HepG2 (cell line): Measurements from ENCODE around the gene PGRMC1. TPM values are rescaled to one million over a fixed set of nuclear protein-coding genes. Genes with fewer than 3 reads are reported as not detected.

ENCODE experiments used
- ATAC-seq: fragments of 200-7000 bp; cut with Tn5 transposase; 3 replicates; pipeline ENCODE4 v1.9.1; 2020; ENCODE audit warnings: mild to moderate bottlenecking, moderate library complexity
- BruUV-seq: library from RNA; stranded (reverse); fragments of 400-500 nt; replicated peaks from 2 replicates; lab custom pipeline; 2021; lab: Mats Ljungman, UMichigan
- CTCF ChIA-PET: fragments of 300-600 bp; formaldehyde crosslinking; extraction: SDS; loops from one replicate; lab custom pipeline; 2021; ENCODE audit warnings: low total read pairs, inconsistent platforms, low intra/inter-chr PET ratio; lab: Yijun Ruan, JAX
- POLR2A ChIA-PET: fragments of 350-600 bp; sonication (Branson Sonifier 250); formaldehyde crosslinking; loops from one replicate; lab custom pipeline; 2020; ENCODE audit warnings: antibody characterized with exemption, inconsistent platforms; lab: Yijun Ruan, JAX
- DNase-seq: peaks from one replicate; pipeline ENCODE4 v3.0.0-alpha.2; 2015; ENCODE audit warnings: low spot score
- FAIRE-seq: peaks from 3 replicates; lab custom pipeline; 2011; peaks lifted over from hg19 to GRCh38; lab: Jason Lieb, UNC
- H2AFZ ChIP-seq: one replicate; pipeline ENCODE4 v1.6.1; 2011; ENCODE audit warnings: low read length, inconsistent platforms
- H3K27ac ChIP-seq: fragments of 300-600 bp; 3 replicates; pipeline ENCODE4 v1.8.0; 2011; ENCODE audit warnings: mixed run types, mild to moderate bottlenecking, mixed read lengths, low read length, inconsistent platforms; ENCODE audit not compliant: insufficient read depth; ENCODE audit errors: extremely low read length
- H3K27me3 ChIP-seq, 2 experiments: fragments of 200-600 bp in 1 of 2; 2 replicates in 1 of 2; 3 replicates in 1 of 2; pipeline versions ENCODE4 v1.6.0 to v1.8.0; 2011; ENCODE audit warnings: low read length in 2 of 2, mild to moderate bottlenecking in 2 of 2, moderate library complexity in 2 of 2, inconsistent platforms in 1 of 2; ENCODE audit not compliant: insufficient read depth in 2 of 2, control insufficient read depth in 1 of 2
- H3K36me3 ChIP-seq, 2 experiments: fragments of 200-600 bp in 1 of 2; replicated peaks in 1 of 2; 2 replicates in 1 of 2; 3 replicates in 1 of 2; pipeline versions ENCODE4 v1.5.1 to v1.8.0; 2011; ENCODE audit warnings: low read length in 2 of 2, inconsistent platforms in 1 of 2; ENCODE audit not compliant: insufficient read depth in 2 of 2, control insufficient read depth in 1 of 2
- H3K4me1 ChIP-seq: 2 replicates; pipeline ENCODE4 v1.5.1; 2012; ENCODE audit warnings: low read length, inconsistent platforms; ENCODE audit not compliant: insufficient read depth
- H3K4me2 ChIP-seq: 2 replicates; pipeline ENCODE4 v1.6.0; 2011; ENCODE audit warnings: low read depth, low read length, inconsistent platforms
- H3K4me3 ChIP-seq, 3 experiments: fragments of 200-600 bp in 1 of 3; sonication (generic), shearing (Covaris generic) in 1 of 3; replicated peaks in 1 of 3; 2 replicates each; pipeline ENCODE4 v1.5.1; 2011 to 2016; ENCODE audit warnings: low read length in 3 of 3, inconsistent platforms in 2 of 3, low read depth in 2 of 3, mild to moderate bottlenecking in 2 of 3, control low read depth in 1 of 3, mixed read lengths in 1 of 3; ENCODE audit not compliant: insufficient read depth in 1 of 3
- H3K79me2 ChIP-seq: one replicate; pipeline ENCODE4 v1.6.1; 2011; ENCODE audit warnings: low read length, inconsistent platforms; ENCODE audit not compliant: insufficient read depth
- H3K9ac ChIP-seq: 2 replicates; pipeline ENCODE4 v1.6.0; 2011; ENCODE audit warnings: mild to moderate bottlenecking, low read depth, low read length, inconsistent platforms; ENCODE audit not compliant: insufficient read depth
- H3K9me3 ChIP-seq: 2 replicates; pipeline ENCODE4 v1.5.1; 2012; ENCODE audit warnings: mild to moderate bottlenecking, low read length
- H4K20me1 ChIP-seq: 2 replicates; pipeline ENCODE4 v1.6.0; 2011; ENCODE audit warnings: inconsistent platforms, mild to moderate bottlenecking, low read length, moderate library complexity; ENCODE audit not compliant: insufficient read depth
- CCAR2 ChIP-seq: fragments of 200-400 bp; formaldehyde crosslinking; optimal IDR thresholded peaks from 2 replicates; pipeline ENCODE3; 2018; ENCODE audit warnings: low read depth, mild to moderate bottlenecking, low read length, moderate library complexity
- CEBPB ChIP-seq: IDR thresholded peaks from 2 replicates; pipeline ENCODE4 v1.6.1; 2011; ENCODE audit warnings: low read depth, low read length, improper control_type of control experiment, borderline replicate concordance
- DNMT1 ChIP-seq: sonication (generic); formaldehyde crosslinking; IDR thresholded peaks from 2 replicates; pipeline ENCODE4 v1.5.1; 2020; ENCODE audit warnings: mild to moderate bottlenecking, missing genetic modification reagents
- ELF4 ChIP-seq: sonication (generic); formaldehyde crosslinking; IDR thresholded peaks from 2 replicates; pipeline ENCODE4 v1.5.0; 2020; ENCODE audit warnings: missing genetic modification reagents, mild to moderate bottlenecking, moderate library complexity, borderline replicate concordance
- ETS1 ChIP-seq: sonication (generic); formaldehyde crosslinking; IDR thresholded peaks from 2 replicates; pipeline ENCODE4 v1.4.0; 2020; ENCODE audit warnings: missing genetic modification reagents
- FOSL2 ChIP-seq: sonication (generic); formaldehyde crosslinking; IDR thresholded peaks from 2 replicates; pipeline ENCODE4 v1.4.0; 2020; ENCODE audit warnings: missing genetic modification reagents
- HIVEP1 ChIP-seq: sonication (generic); formaldehyde crosslinking; IDR thresholded peaks from 2 replicates; pipeline ENCODE4 v1.4.0; 2020; ENCODE audit warnings: mild to moderate bottlenecking, missing genetic modification reagents
- IKZF1 ChIP-seq: fragments of 450-650 bp; IDR thresholded peaks from 2 replicates; pipeline ENCODE4 v1.7.1; 2016
- POLR2AphosphoS2 ChIP-seq: IDR thresholded peaks from 2 replicates; pipeline ENCODE4 v1.6.1; 2011; ENCODE audit warnings: low read depth, low read length, improper control_type of control experiment
- RORA ChIP-seq: sonication (generic); formaldehyde crosslinking; IDR thresholded peaks from 2 replicates; pipeline ENCODE4 v1.5.0; 2020; ENCODE audit warnings: mild to moderate bottlenecking, missing genetic modification reagents, moderate library complexity
- SAFB2 ChIP-seq: sonication (generic); formaldehyde crosslinking; IDR thresholded peaks from 2 replicates; pipeline ENCODE4 v1.5.1; 2020; ENCODE audit warnings: missing genetic modification reagents, low read depth, mild to moderate bottlenecking, borderline replicate concordance
- STAT5B ChIP-seq: sonication (generic); formaldehyde crosslinking; IDR thresholded peaks from 2 replicates; pipeline ENCODE4 v1.4.0; 2020; ENCODE audit warnings: missing genetic modification reagents
- ZNF260 ChIP-seq: sonication (generic); formaldehyde crosslinking; IDR thresholded peaks from 2 replicates; pipeline ENCODE4 v1.4.0; 2020; ENCODE audit warnings: missing genetic modification reagents, low read depth, mild to moderate bottlenecking, borderline replicate concordance
- ZNF275 ChIP-seq: sonication (generic); formaldehyde crosslinking; IDR thresholded peaks from 2 replicates; pipeline ENCODE4 v1.8.0; 2022; ENCODE audit warnings: missing genetic modification reagents, mild to moderate bottlenecking, inconsistent platforms, borderline replicate concordance
- ZNF766 ChIP-seq: sonication (generic); formaldehyde crosslinking; IDR thresholded peaks from 2 replicates; pipeline ENCODE4 v1.5.0; 2020; ENCODE audit warnings: missing genetic modification reagents, borderline replicate concordance
- ZNF839 ChIP-seq: sonication (generic); formaldehyde crosslinking; IDR thresholded peaks from 2 replicates; pipeline ENCODE4 v1.4.0; 2020; ENCODE audit warnings: missing genetic modification reagents, mild to moderate bottlenecking, borderline replicate concordance
- ZNF878 ChIP-seq: sonication (generic); formaldehyde crosslinking; IDR thresholded peaks from 2 replicates; pipeline ENCODE4 v1.8.1; 2023; ENCODE audit warnings: mild to moderate bottlenecking, missing genetic modification reagents, moderate library complexity
- ZNF891 ChIP-seq: sonication (generic); formaldehyde crosslinking; IDR thresholded peaks from 2 replicates; pipeline ENCODE4 v1.5.0; 2020; ENCODE audit warnings: mild to moderate bottlenecking, missing genetic modification reagents
- ZSCAN25 ChIP-seq: sonication (generic); formaldehyde crosslinking; IDR thresholded peaks from 2 replicates; pipeline ENCODE4 v1.8.0; 2022; ENCODE audit warnings: mild to moderate bottlenecking, missing genetic modification reagents
- in situ Hi-C: cut with HindIII; loops from 2 replicates; pipeline ENCODE4 v1.10.0; 2017; ENCODE audit warnings: low pct_unique_long_range_greater_than_20kb; ENCODE audit not compliant: extremely low pct_ligation_motif_present
- intact Hi-C: fragments of 100-400 bp; cut with micrococcal nuclease; formaldehyde crosslinking; loops from one replicate; pipeline ENCODE4 v1.10.0; 2022; ENCODE audit not compliant: unreplicated experiment
- polyA plus RNA-seq, 8 experiments: library from polyadenylated mRNA; depleted of rRNA in 3 of 8; stranded (reverse) in 7 of 8; unstranded in 1 of 8; fragments of >200 nt; fragmentation: Illumina TruSeq in 4 of 8; extraction: Trizol in 4 of 8; gene quantifications; 2 replicates each; pipeline versions ENCODE4 v1.2.1 to v1.2.3, GENCODE V29; 2011 to 2016; ENCODE audit warnings: low read depth in 4 of 8, missing spikeins in 1 of 8, mixed read lengths in 1 of 8; ENCODE audit not compliant: insufficient read depth in 1 of 8
- total RNA-seq, 5 experiments: library from RNA; depleted of rRNA; stranded (reverse); fragments of >200 nt; fragmentation: Illumina TruSeq; extraction: Trizol; gene quantifications; 2 replicates each; pipeline ENCODE4 v1.2.3, GENCODE V29; 2016; ENCODE audit warnings: low read depth in 1 of 5
- TF ChIP-seq, protein P1 (sequence below): IDR thresholded peaks from 2 replicates; pipeline ENCODE4 v1.6.1; 2016; ENCODE audit warnings: mild to moderate bottlenecking

The PGRMC1 gene
- total and polyA plus RNA-seq, 2 of the 13 experiments (the other 11 are each of a cell fraction or from before 2014, with no cell fraction given), result 44.7 to 124 TPM

GRCh38 chrX:119229253-119229615 is 6.9 kb upstream of the PGRMC1 start:
- Histone ChIP-seq H3K4me2 (no peak overlapping the region), H3K79me2 (no peaks in the 10 kb centered on the region), H3K9ac (no peak overlapping the region), H3K4me3 (no peak overlapping the region), H2AFZ (no peak overlapping the region), H3K27ac (no peak overlapping the region), H4K20me1 (no peaks in the 10 kb centered on the region), H3K9me3 (no peaks in the 10 kb centered on the region), H3K4me1 (no peaks in the 10 kb centered on the region), H3K27me3 (no peaks in the 10 kb centered on the region), H3K36me3 (no peaks in the 10 kb centered on the region)
- POLR2A ChIA-PET, result no interaction called here
- in situ Hi-C loops (no loop called here), intact Hi-C loops (no loop called here)
- DNase-seq, result no peak
- CTCF ChIA-PET, result no interaction called here
- no peak for FAIRE-seq
- no TSS peak for BruUV-seq
- TF ChIP-seq ZNF260 (CRISPR knock-in tag), result no peak
- no peak for TF ChIP-seq CCAR2
- TF ChIP-seq, protein P1, sequence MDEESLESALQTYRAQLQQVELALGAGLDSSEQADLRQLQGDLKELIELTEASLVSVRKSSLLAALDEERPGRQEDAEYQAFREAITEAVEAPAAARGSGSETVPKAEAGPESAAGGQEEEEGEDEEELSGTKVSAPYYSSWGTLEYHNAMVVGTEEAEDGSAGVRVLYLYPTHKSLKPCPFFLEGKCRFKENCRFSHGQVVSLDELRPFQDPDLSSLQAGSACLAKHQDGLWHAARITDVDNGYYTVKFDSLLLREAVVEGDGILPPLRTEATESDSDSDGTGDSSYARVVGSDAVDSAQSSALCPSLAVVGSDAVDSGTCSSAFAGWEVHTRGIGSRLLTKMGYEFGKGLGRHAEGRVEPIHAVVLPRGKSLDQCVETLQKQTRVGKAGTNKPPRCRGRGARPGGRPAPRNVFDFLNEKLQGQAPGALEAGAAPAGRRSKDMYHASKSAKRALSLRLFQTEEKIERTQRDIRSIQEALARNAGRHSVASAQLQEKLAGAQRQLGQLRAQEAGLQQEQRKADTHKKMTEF, result no peak
- TF ChIP-seq IKZF1, result no peak
- no peak for TF ChIP-seq ELF4
- TF ChIP-seq ZNF275 (CRISPR knock-in tag), result no peak
- TF ChIP-seq STAT5B, result no peak
- TF ChIP-seq SAFB2, result no peak
- TF ChIP-seq ZNF766, result no peak
- no peak for TF ChIP-seq POLR2AphosphoS2
- TF ChIP-seq HIVEP1 (CRISPR knock-in tag), result no peak
- no peak for TF ChIP-seq ZNF839 (CRISPR knock-in tag)
- no peak for TF ChIP-seq ZNF878 (CRISPR knock-in tag)
- TF ChIP-seq DNMT1 (CRISPR knock-in tag), result no peak
- no peak for TF ChIP-seq ETS1 (CRISPR knock-in tag)
- TF ChIP-seq FOSL2 (CRISPR knock-in tag), result no peak
- TF ChIP-seq CEBPB, result no peak
- no peak for TF ChIP-seq RORA (CRISPR knock-in tag)
- TF ChIP-seq ZSCAN25 (CRISPR knock-in tag), result no peak
- no peak for TF ChIP-seq ZNF891 (CRISPR knock-in tag)
- no peak for ATAC-seq
